HG03442 (cell line): ENCODE measurements around the gene KMT5C.
"Not testable (repeated sequence)": the region's sequence is repeated elsewhere in the genome, so short reads cannot be mapped to it uniquely, and the experiment has no call there.

Experiments
- ATAC-seq: cut with Tn5 transposase; IDR thresholded peaks from one replicate; pipeline ENCODE4 v1.9.1; 2021; ENCODE audit warnings: mild to moderate bottlenecking, moderate library complexity; ENCODE audit not compliant: unreplicated experiment

The KMT5C gene

GRCh38 chr19:55316646-55317045 is 23.0 kb upstream of the KMT5C start:
- no peak for ATAC-seq

GRCh38 chr19:55319785-55320184 is 19.9 kb upstream of the KMT5C start:
- no peak for ATAC-seq

- ATAC-seq, result no peak
Measured at GRCh38 chr19:55320844-55321419, 18.7 kb upstream of the KMT5C start.

- ATAC-seq, result no peak
Measured at GRCh38 chr19:55321466-55322137, 18.1 kb upstream of the KMT5C start.

- no peak for ATAC-seq
Measured at GRCh38 chr19:55322204-55322885, 17.3 kb upstream of the KMT5C start.

GRCh38 chr19:55324662-55325061 is 15.0 kb upstream of the KMT5C start:
- no peak for ATAC-seq

- ATAC-seq, result no peak
Measured at GRCh38 chr19:55325172-55325571, 14.5 kb upstream of the KMT5C start, which contains the start of gene TMEM150B. Gene TMEM150B, minus strand, starts transcription at chr19:55325341. Its CDS starts 4,305 bp downstream, at chr19:55321036.

- not testable (repeated sequence) for ATAC-seq
Measured at GRCh38 chr19:55328774-55329318, 10.8 kb upstream of the KMT5C start.

- ATAC-seq, result not testable (repeated sequence)
Measured at GRCh38 chr19:55329791-55330190, 9.9 kb upstream of the KMT5C start.

- no peak for ATAC-seq
Measured at GRCh38 chr19:55333870-55334269, 5.8 kb upstream of the KMT5C start.

GRCh38 chr19:55336101-55336500 is 3.6 kb upstream of the KMT5C start:
- no peak for ATAC-seq

GRCh38 chr19:55339889-55340783 is 460 bp downstream of the KMT5C start:
- ATAC-seq, result no peak

GRCh38 chr19:55340784-55341147 is 1.1 kb downstream of the KMT5C start:
- ATAC-seq, result no peak

GRCh38 chr19:55341171-55341588 is 1.5 kb downstream of the KMT5C start:
- ATAC-seq, result no peak

GRCh38 chr19:55341595-55342531 is 2.2 kb downstream of the KMT5C start:
- no peak for ATAC-seq

- ATAC-seq, result no peak
Measured at GRCh38 chr19:55344444-55344843, 4.8 kb downstream of the KMT5C start.

GRCh38 chr19:55345101-55345817 is 5.6 kb downstream of the KMT5C start:
- ATAC-seq, result no peak

- ATAC-seq, result no peak
Measured at GRCh38 chr19:55345818-55346724, 6.4 kb downstream of the KMT5C start.
